ENCODE measurements around the gene ZNF35. TPM values are rescaled to one million over a fixed set of nuclear protein-coding genes. Genes with fewer than 3 reads are reported as not detected.

Gene ZNF35
- total RNA-seq, 2 experiments from 2014 or later: 0.52 to 0.59 TPM

DNA sequence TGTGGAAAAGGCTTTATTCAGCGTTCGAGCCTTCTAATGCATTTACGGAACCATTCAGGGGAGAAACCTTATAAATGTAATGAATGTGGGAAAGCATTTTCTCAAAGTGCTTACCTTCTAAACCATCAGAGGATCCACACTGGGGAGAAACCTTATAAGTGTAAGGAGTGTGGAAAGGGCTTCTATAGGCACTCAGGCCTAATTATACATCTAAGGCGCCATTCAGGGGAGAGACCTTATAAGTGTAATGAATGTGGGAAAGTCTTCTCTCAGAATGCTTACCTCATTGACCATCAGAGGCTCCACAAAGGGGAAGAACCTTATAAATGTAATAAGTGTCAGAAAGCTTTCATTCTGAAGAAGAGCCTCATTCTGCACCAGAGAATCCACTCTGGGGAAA lies 6.2 kb upstream of the ZNF35 start:
- peaks cover 93% of the 10 kb centered on the region for H3K36me3 Mint-ChIP-seq (ENCODE audit: low read depth)
- Histone ChIP-seq H3K36me3 (ENCODE audit: insufficient read depth, low read length) (peaks cover 59% of the 10 kb centered on the region), H3K27me3 (ENCODE audit: control insufficient read depth in 1 of 2, insufficient read depth in 2 of 2, low read length in 2 of 2) (no peaks in the 10 kb centered on the region), H3K9me3 (ENCODE audit: control insufficient read depth in 1 of 2, insufficient read depth in 1 of 2, low read length in 2 of 2) (peaks cover 15 to 85% of the 10 kb centered on the region in 2 experiments), H3K4me3 (ENCODE audit: low read length) (no peak overlapping the region), H3K4me1 (ENCODE audit: insufficient read depth, low read length) (no peaks in the 10 kb centered on the region), H3K27ac (ENCODE audit: low read depth in 1 of 2, low read length in 2 of 2) (no peak overlapping the region)
- no peaks in the 10 kb centered on the region for H3K27me3 Mint-ChIP-seq
- ChIA-PET CTCF (no interaction called here), POLR2A (no interaction called here)
- no peak overlapping the region for H3K27ac Mint-ChIP-seq
- H3K4me1 Mint-ChIP-seq (ENCODE audit: low read depth): peaks cover 11% of the 10 kb centered on the region
- H3K9me3 Mint-ChIP-seq: peaks cover 21% of the 10 kb centered on the region
- H3K4me3 Mint-ChIP-seq: no peak overlapping the region
- ATAC-seq (ENCODE audit: poor library complexity) (no peak), DNase-seq (no peak)
- intact Hi-C loops (cut with DNase I, micrococcal nuclease): loop anchor here in 1 of 2 experiments (10.0 kb wide), 1 partner anchor 82 kb away; the partner anchor contains the start of gene ZNF501
- TF ChIP-seq, protein P1, sequence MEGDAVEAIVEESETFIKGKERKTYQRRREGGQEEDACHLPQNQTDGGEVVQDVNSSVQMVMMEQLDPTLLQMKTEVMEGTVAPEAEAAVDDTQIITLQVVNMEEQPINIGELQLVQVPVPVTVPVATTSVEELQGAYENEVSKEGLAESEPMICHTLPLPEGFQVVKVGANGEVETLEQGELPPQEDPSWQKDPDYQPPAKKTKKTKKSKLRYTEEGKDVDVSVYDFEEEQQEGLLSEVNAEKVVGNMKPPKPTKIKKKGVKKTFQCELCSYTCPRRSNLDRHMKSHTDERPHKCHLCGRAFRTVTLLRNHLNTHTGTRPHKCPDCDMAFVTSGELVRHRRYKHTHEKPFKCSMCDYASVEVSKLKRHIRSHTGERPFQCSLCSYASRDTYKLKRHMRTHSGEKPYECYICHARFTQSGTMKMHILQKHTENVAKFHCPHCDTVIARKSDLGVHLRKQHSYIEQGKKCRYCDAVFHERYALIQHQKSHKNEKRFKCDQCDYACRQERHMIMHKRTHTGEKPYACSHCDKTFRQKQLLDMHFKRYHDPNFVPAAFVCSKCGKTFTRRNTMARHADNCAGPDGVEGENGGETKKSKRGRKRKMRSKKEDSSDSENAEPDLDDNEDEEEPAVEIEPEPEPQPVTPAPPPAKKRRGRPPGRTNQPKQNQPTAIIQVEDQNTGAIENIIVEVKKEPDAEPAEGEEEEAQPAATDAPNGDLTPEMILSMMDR (IDR thresholded peaks at IDR 0.05): no peak

DNA sequence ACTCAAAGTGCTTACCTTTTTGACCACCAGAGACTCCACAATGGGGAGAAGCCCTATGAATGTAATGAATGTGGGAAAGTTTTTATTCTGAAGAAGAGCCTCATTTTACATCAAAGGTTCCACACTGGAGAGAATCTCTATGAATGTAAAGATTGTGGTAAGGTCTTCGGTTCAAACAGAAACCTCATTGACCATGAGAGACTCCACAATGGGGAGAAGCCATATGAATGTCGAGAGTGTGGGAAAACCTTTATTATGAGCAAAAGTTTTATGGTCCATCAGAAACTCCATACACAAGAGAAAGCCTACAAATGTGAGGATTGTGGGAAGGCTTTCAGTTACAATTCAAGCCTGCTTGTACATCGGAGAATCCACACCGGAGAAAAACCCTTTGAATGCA lies 5.5 kb upstream of the ZNF35 start:
- DNase-seq (no peak), ATAC-seq (ENCODE audit: poor library complexity) (no peak)
- POLR2A ChIA-PET: no interaction called here
- H3K36me3 ChIP-seq (ENCODE audit: insufficient read depth, low read length): peaks cover 53% of the 10 kb centered on the region
- H3K4me1 ChIP-seq (ENCODE audit: insufficient read depth, low read length): no peaks in the 10 kb centered on the region
- intact Hi-C loops (cut with DNase I, micrococcal nuclease): loop anchor here in 1 of 2 experiments (10.0 kb wide), 1 partner anchor 82 kb away; the partner anchor contains the start of gene ZNF501
- CTCF ChIA-PET: no interaction called here
- no peak overlapping the region for H3K27ac ChIP-seq (ENCODE audit: low read depth in 1 of 2, low read length in 2 of 2)
- H3K4me3 Mint-ChIP-seq: no peak overlapping the region
- H3K9me3 ChIP-seq (ENCODE audit: control insufficient read depth in 1 of 2, insufficient read depth in 1 of 2, low read length in 2 of 2): peaks cover 15 to 84% of the 10 kb centered on the region in 2 experiments
- H3K27me3 Mint-ChIP-seq: no peaks in the 10 kb centered on the region
- H3K9me3 Mint-ChIP-seq: peaks cover 19% of the 10 kb centered on the region
- no peaks in the 10 kb centered on the region for H3K27me3 ChIP-seq (ENCODE audit: control insufficient read depth in 1 of 2, insufficient read depth in 2 of 2, low read length in 2 of 2)
- H3K4me1 Mint-ChIP-seq (ENCODE audit: low read depth): peaks cover 18% of the 10 kb centered on the region
- TF ChIP-seq, protein P1 (IDR thresholded peaks at IDR 0.05): no peak
- no peak overlapping the region for H3K27ac Mint-ChIP-seq
- H3K4me3 ChIP-seq (ENCODE audit: low read length): no peak overlapping the region
- peaks cover 93% of the 10 kb centered on the region for H3K36me3 Mint-ChIP-seq (ENCODE audit: low read depth)

DNA sequence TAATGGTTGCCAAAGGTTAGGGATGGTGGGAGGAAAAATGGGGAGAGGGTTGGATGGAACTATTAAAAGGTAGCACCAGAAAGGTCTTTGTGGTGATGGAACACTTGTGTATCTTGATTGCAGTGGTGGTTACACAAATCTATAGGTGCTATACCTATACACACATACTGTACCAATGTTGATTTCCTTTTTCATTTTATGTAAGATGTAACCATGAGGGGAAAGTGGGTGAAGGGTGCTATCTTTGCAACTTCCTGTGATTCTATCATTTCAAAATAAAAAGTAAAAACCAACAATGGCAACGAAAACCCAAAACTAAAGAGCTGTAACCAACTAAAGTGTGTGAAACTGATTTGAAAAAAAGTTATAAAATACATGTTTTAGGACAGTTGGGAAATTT lies 761 bp upstream of the ZNF35 start:
- Mint-ChIP-seq H3K27me3 (no peaks in the 10 kb centered on the region), H3K36me3 (ENCODE audit: low read depth) (peaks cover 81% of the 10 kb centered on the region), H3K4me3 (peak overlapping the region; percentile 75), H3K27ac (no peak overlapping the region), H3K9me3 (peaks cover 7% of the 10 kb centered on the region), H3K4me1 (ENCODE audit: low read depth) (peaks cover 29% of the 10 kb centered on the region)
- CTCF ChIA-PET: no interaction called here
- H3K4me1 ChIP-seq (ENCODE audit: insufficient read depth, low read length): peaks cover 9% of the 10 kb centered on the region
- peaks cover 17 to 38% of the 10 kb centered on the region in 2 experiments for H3K9me3 ChIP-seq (ENCODE audit: control insufficient read depth in 1 of 2, insufficient read depth in 1 of 2, low read length in 2 of 2)
- no peak overlapping the region for H3K4me3 ChIP-seq (ENCODE audit: low read length)
- H3K36me3 ChIP-seq (ENCODE audit: insufficient read depth, low read length): peaks cover 12% of the 10 kb centered on the region
- DNase-seq: no peak
- TF ChIP-seq, protein P1 (IDR thresholded peaks at IDR 0.05): no peak
- no peak overlapping the region for H3K27ac ChIP-seq (ENCODE audit: low read depth in 1 of 2, low read length in 2 of 2)
- ATAC-seq (ENCODE audit: poor library complexity): no peak
- H3K27me3 ChIP-seq (ENCODE audit: control insufficient read depth in 1 of 2, insufficient read depth in 2 of 2, low read length in 2 of 2): no peaks in the 10 kb centered on the region
- intact Hi-C loops (cut with DNase I, micrococcal nuclease): loop anchor here in 1 of 2 experiments (10.0 kb wide), 1 partner anchor 77 kb away; the partner anchor contains the start of gene ZNF501
- POLR2A ChIA-PET: interaction anchor here (1.3 kb wide), 1 partner anchor 137 kb away, joined by 5 read pairs; no protein-coding TSS in a partner anchor

All from CD4-positive, alpha-beta T cell (primary cell).